Stimulated activated CD8-positive, alpha-beta memory T cell treated with anti-CD3 and anti-CD28 coated beads, Interleukin-2, amount 100 ng/mL, for 1 hour (primary cell): ENCODE measurements around the gene TRUB1.

ENCODE experiments used
- DNase-seq, 2 donors: peaks; one replicate each; pipeline ENCODE4 v3.0.0-alpha.2; 2020; ENCODE audit warnings: low read depth in 2 of 2

The TRUB1 gene

DNA sequence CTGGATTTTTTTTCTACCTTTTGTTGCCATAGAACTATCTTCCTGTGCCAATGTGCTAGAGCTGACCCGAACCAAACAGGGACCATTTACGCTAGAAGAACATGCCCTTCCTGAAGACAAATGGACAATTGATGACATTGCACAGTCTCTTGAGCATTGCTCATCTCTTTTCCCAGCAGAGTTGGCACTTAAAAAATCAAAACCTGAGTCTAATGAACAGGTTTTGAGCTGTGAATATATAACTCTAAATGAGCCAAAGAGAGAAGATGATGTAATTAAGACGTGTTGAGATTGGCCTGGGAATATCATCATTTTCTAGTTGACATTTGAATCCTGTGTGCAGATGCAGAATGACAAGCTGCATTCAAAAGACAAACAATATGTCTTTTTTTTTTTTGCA lies 37.1 kb downstream of the TRUB1 start:
- no peak for DNase-seq

DNA sequence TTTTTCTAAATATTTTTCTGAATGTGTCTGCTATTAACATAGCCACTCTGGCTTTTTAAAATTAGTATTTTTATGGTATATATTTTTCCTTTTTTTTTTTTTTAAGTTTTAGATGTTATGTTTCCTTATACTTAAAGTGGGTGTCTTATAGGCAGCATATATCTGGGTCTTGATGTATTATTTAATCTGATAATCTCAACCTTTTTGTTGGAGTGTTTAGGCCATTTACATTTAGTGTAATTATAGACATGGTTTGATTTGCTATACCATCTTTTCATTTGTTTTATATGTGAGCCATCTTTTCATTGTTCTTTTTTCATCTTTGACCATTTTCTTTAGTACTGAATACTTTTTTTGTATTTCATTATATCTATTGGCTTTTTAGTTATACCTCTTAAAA lies 45.0 kb downstream of the TRUB1 start:
- DNase-seq: no peak

DNA sequence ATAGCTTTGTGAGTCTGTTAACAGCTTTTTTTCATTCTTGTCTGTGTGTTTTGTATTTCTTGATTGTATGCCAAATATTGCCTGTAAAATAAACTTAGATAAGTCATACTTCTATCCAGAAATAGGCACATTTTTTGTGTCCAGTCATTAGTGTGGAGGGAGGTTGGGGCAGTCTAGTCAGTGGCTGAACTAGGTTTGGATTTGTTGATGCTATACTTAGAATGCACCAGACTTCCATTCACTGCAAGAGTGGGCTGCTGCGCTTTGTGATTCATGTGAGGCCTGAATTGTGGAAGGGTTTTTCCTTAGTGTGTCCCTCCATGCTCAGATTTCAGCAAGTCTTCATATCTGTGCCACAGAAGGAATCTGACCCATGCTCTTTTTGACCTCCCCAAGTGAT lies 50.0 kb downstream of the TRUB1 start:
- no peak for DNase-seq

DNA sequence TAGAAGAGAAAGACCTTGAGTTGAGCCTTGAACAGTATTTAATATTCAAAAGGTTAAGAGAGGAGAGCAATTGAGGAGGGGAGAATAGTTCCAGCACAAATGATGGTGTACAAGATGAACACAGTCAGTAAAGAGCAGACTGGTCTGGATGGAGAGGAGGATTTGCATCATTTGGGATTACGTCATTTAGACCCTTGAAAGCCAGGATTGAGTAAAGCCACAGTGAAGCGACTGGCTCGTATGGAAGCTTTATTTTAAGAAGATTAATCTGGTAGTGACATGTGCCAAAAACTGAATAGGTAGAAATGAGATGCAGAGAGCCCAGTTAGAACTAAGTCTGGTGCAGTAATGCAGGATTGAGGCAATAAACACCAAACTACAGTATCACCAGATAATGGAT lies 52.6 kb downstream of the TRUB1 start:
- DNase-seq: no peak

DNA sequence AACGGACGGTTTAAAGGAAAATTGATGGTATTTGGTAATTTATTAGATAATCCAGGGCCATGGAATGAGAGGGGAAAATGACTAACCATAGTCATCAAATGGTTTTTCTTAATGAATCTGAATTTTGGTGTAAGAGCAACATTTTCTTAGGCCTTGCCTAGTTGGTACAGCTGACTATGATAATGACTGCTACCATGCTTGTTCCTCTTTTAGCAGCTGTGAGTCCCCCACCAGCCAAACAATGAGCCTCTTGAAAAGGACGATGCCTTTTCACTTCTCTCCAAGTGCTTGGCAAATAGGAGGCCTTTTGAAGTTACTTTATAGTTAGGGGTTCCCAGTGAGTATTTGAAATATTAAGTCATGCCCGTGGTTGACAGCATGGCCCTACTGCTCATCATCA lies 53.0 kb downstream of the TRUB1 start:
- DNase-seq: no peak

DNA sequence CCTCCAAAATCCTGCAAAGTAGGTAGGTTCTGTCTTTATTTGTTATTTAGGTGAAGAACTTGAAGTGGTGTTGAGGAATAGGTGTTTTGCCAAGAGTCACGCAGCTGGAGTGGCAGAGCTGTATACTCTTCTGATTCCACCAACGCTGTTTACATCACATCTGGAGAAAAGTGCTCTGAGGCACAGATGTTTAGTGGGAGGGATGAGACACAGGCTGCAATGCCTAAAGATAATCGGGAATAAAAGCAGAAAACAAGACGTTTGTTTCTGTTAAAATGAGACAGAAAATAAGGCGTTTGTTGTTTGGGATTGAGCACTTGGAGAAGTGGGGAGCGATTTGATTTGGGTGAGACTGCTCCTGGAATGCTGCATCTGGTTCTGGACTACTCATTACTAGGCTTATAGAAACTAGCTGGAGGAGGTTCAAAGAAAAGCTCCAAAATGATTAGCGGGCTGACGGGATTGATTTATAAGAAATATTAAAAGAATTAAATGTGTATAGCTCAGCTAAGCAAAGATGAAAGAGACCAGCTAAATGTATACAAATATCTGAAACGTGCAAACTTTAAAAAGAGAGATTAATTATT lies 54.3 kb downstream of the TRUB1 start:
- no peak for DNase-seq

DNA sequence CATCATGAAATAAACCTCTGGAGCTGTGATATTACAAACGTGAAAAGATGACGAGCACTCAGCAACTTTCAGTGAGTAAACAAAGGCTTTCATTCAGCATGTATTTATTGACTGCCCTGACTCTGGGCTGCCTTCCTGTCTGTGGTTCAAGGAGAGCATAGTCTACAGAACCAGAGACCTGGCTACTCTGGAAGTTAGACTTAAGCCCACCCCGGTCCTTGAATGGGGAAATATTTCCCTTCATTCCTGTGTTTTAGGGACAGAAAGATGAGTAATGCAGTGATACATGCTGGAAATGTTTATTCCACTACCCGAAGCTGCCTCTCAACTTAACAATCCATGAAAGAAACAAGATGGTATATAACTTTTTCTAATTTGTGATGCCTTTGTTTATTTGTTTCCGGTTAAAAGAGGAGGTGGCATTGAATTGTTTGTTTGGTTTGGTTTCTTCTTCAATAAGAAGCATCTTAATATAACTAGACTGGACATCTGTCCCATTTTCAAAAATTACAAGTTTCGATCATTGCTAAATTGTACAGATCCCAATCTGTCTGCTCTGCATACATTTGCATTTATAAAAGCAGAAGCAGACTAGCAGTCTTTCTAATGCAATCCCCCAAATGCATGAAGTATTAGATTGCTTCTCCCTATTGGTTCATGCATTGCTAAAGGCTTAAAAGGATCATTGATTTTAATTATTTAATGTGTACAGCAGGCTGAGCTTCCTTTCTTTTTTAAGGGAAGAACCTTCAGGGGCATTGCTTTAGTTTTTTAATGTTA lies 57.7 kb downstream of the TRUB1 start:
- no peak for DNase-seq

DNA sequence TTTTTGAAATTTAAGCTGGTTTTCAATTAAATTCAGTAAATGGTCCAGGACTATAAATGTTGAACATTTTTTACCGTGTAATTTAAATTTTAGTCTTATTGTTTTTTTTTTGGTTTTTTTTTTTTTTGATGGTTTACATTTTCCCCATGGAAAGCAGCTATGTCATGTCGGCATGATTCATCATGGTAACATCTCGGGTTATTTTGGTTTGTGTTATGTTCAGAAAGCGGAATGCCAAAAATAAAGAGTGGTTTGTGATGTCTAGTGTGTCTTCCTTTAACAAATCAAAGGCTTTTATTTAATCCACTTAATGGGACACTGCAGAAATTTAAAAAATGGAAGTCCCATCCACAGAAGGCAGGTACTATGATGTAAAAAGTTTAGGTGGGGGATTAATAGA lies 58.5 kb downstream of the TRUB1 start:
- DNase-seq: no peak

DNA sequence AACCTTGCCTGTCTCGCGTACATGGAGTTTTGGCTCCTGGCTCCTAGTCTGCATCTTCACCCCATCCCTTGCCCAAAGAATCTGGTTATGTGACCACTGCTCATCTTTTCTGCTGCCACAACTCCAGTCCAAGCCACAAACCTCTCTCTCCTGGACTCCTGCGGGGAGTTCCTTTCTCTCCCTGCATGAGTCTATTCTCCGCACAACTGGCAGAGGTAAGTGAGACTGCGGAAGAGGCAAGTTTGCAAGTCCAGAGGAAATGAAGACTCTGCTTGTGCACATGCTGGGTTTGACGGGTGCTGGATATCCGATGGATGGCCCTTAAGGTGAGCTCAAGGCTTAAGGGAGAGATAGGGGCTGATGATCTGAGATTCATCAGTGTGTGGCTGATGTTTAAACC lies 61.0 kb downstream of the TRUB1 start:
- DNase-seq: no peak

DNA sequence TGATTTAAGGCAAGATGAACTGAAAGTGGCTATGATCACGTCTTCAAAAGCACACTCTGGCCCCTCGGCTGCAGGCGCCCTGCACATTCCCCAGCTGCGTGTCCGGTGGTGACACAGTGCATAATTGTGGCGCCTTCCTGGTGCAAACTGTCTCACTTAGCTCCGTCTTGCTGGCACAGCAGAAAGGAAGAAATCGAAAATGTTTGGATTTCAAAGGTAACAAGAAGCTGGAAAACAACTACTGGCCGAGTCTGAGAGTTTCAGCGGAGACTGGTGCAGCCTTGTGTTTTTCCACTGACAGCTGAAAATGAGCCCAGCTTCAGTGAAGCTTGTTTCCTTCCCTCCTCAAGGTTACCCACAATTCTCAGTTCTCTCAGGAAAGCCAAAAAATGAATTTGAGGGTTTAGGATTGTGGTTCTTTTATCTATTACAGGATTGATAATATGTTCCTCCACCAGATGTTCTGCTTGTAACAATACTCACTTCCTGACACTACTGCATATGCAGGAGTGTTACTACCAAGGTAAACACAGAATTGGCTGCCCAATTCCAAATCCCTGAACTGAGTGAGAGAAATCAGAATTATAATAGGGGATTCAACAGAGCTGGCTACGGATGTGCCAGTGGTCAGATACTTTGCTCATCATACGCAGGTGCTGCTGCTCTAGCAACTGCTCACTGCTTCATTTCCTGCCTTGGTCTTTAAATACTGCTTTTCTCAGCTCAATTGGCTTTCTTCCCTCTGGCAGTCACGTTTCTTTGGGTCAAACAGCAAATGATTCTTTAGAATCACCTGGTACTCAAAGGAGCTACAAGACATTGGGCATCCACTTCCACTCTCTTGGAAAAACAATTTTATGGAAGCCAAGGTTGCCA lies 63.7 kb downstream of the TRUB1 start:
- no peak for DNase-seq

DNA sequence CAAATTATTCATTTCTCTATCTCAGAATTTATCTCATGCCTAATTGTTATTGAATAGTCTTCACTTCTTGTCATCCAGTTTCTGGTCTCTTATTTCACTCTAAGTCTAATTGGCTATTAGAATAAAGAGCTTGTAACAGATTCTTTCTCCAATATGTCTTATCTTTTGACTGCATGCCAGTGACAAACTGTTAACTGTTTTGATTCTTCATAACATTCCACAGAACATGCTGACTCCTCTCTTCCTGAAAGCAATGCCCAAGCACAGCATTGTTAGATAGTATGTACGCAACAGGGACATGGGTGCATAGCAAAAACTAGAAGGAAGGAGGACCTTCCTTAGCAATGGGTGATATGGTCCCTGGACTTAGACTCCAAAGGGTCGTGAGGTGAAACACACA lies 65.4 kb downstream of the TRUB1 start:
- DNase-seq: no peak

DNA sequence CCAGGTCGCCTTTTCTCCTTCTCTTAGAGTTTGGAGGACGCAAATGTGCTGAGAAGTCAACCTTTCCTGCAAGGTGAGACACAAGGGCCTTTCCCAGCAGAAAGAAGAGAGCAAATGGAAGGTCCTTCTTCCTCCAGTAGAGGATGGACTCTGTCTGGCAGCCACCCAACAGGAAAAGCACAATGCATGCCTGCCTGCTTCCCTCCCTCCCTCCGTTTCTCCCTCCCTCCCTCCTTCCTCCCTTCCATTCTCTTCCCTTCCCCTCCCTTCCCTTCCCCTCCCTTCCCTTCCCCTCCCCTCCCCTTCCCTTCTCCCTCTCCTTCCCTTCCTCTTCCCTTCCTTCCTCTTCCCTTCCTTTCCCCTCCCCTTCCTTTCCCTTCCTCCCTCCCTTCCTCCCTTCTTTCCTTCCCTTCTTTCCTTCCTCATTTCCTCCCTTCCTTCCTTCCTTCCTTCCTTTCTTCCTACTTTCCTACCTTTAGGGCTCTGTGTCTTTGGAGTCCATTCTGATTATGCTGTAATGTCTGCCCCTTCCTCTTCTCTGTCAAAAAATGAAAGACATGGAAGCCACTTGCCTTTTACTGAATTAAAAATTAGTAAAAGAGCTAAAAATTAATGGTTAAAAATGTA lies 66.4 kb downstream of the TRUB1 start:
- no peak for DNase-seq

DNA sequence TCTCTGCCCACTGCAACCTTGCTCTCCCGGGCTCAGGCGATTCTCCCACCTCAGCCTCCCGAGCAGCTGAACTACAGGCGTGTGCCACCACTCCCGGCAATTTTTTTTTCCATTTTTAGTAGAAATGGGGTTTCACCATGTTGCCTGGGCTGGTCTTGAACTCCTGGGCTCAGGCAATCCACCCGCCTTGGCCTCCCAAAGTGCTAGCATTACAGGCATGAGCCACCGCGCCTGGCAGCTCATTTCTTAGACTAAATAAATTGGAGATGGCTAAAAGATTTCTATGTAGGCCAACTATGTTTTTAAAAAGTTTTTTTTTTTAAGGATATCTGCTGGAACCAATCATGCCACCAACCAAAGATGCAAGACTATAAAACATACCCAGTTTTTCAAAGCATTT lies 67.8 kb downstream of the TRUB1 start:
- DNase-seq: no peak

DNA sequence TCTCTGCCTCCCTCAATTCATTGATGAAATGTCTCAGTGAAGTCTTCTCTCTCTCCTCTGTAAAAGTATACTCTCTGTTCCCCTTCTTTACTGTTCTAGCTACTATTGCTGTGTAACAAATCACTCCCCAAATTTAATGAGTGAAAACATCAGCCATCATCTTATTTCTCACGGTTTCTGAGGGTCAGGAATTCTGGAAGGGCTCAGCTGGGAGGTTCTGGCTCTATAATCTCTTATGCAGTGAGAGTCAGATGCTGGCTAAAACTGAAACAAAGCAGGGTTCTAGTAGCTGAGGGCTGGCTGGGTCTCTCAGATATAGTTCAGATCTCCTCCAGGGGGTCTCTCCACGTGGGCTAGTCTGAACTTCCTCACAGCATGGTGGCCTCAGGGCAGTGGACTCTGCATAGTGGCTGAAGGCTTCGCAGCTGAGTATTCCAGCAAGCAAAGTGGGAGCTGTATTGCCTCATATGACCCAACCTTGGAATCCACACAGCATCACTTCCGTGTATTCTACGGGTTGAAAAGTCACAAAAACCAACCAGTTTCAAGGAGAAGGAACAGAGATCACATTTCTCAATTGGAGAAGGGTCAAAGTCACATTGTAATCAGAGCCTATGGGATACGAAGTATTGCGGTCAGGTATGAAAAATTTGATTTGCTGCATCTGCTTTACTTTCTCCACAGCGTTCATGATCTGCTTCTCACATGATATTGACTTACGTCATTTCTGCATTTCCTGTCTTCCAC lies 80.4 kb downstream of the TRUB1 start:
- no peak for DNase-seq

DNA sequence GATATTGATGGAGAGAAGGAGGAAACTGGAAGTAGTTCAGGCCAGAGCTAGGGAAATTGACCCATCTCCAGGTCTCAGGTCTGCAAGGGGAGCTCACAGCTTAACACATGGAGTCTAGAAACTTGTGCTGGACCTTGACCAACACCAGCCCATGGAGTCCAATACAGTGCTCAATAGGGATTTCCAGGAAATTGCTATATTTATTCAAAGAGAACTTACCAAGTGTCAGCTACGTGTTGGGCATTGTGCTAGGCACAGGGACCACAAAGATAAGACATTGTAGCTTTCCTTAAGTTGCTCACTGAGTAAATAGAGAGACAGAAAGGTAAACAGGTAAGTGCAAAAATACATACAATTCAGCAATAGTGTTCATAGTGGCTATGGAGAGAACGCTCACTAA lies 82.5 kb downstream of the TRUB1 start:
- DNase-seq: no peak

DNA sequence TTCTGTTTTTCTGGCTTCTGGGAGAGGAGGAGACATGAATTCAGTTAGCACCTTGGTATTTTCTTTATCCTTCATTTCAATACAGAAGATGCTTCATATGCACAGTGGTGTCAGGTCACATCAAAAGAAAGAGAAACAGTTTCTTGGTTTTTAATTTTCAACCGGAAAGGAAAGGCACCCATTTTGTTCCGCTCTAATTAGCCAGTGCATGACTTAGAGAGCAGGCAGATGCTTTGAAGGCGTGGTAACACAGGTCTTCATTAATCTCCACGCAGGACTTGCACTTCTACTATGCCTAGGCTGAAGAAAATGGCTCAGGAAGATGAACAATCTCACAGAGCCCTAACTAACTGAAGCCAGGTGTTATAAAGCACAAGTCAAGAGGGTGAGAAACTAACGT lies 84.7 kb downstream of the TRUB1 start:
- no peak for DNase-seq

DNA sequence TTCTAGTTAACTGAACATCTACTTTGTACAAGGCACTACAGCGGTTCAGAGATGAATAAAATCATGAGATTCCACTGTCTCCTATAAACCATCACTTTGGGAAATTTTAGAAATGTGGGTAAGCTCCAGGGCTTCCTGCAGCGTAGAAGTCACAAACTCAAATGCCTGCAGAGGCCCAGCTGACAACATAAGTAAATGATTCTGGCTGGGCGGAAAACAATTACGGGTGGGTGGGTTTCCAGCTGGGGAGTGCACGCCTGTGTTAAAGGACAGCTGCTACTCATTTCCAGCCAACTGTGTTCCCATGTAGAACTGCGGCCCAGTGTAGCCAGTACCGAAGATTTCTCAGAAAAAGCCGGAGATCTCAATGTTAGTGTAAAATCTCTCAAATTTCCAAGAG lies 85.7 kb downstream of the TRUB1 start:
- no peak for DNase-seq

DNA sequence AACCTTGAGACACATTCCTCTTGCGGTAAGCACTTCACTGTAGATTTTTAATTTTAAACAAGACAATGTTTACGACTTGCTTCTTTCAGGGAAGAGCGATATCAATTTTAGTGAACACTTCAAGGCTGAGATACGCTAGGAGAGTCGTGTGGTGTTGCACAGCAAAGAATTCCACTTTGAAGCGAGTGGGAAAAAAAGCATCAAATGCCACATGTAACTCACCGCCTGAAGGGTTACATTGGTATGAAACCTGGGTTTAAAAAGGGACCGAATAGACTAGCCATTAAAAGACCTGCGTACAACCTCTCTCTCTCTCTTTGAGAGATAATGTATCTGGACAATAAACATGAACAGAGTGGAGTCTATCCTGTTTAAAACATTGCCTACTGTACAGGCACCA lies 86.4 kb downstream of the TRUB1 start:
- DNase-seq: no peak

DNA sequence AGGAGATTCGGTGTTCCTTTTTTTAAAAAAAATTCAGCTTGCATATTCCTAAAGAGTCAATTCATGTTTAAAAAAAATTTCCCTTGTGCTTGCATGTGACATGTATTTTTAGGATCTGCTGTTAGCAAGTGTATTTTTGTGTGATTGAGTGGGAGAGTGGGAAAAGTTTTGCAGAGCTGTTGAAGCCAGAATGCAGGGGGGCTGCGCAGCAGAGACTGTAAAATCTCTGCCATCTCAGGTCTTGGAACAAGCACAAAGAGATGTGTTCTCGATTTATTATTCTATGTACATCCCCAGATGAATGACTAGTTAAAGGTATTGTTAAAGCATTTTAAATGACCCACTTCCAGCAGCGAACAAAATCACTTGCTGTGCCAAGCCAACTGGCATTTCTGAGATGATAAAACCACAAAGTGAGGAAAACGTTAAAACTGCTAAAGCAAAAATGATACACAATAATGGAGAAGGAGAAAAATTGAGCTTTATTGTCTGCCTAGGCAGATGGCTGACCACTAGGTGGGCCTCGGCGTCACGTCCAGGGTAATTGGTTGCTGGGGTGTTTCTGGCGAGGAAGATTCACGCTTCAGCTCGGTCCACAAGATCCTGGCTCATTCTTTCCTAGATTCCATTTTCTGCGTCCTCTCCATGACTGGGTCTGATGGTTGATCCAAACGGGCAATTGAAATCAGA lies 88.2 kb downstream of the TRUB1 start:
- DNase-seq: no peak

DNA sequence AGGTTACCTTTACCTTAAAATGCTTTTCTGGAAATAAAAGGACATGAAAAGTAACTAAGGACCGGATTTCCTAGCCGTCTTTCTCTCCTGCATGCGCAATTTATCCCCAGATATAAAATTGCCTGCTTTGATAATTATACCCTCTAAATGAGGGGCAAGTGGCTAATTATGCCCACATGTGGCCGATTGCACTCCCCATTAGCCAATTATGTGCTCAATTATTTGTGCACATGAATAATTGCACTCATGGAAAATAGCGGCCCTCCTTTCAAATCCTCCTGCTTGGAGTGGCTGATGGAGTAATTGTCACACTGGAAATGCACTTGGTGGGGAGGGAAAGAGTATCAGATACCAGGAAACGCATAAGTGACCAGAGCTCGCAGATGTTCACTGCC lies 88.7 kb downstream of the TRUB1 start:
- no peak for DNase-seq
